ENCODE data around the gene ZNF839. TPM values are rescaled to one million over a fixed set of nuclear protein-coding genes. Genes with fewer than 3 reads are reported as not detected.

Gene ZNF839
- total RNA-seq, 1 donor from 2014 or later: 14.9 TPM

DNA sequence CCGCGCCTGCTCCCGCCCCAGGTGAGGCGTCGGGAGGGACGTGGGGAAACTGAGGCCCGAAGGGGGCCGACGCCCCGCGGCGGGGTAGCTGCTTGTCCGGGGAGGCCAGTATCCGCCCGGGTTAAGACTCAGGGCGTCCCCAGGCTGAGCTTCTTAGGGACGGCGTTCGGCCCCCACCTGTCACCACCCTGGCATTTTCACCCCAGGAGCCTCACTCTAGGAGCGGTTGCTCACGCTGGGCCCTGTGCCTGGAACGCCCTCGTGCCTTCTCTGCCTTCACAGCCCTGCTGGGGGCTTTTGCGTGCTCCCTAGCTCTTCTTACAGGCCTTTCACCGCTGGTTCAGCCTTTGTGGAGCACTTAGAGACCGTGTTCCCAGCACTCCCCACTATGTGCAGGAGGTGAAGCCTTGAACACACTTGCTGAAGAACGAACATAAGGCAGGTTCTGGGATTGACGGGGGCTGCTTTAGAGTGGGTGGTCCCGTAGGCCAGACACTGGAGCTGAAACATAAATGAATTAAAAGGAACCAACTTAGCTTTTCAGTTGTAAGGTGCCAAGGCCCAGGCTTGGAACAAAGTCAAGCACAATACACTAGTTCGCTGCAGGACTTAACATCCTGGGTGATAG lies 601 bp downstream of the ZNF839 start:
- Mint-ChIP-seq H3K27me3 (peaks cover under 1% of the 10 kb centered on the region), H3K9me3 (ENCODE audit: low read depth) (no peaks in the 10 kb centered on the region), H3K4me1 (ENCODE audit: low read depth) (peaks cover 16% of the 10 kb centered on the region), H3K27ac (peak overlapping the region; percentile 94), H3K36me3 (ENCODE audit: insufficient read depth) (no peaks in the 10 kb centered on the region), H3K4me3 (ENCODE audit: low read depth) (peak overlapping the region; percentile 84)
- DNase-seq (ENCODE audit: low spot score, unreplicated experiment): no peak
- TF ChIP-seq, protein P1, sequence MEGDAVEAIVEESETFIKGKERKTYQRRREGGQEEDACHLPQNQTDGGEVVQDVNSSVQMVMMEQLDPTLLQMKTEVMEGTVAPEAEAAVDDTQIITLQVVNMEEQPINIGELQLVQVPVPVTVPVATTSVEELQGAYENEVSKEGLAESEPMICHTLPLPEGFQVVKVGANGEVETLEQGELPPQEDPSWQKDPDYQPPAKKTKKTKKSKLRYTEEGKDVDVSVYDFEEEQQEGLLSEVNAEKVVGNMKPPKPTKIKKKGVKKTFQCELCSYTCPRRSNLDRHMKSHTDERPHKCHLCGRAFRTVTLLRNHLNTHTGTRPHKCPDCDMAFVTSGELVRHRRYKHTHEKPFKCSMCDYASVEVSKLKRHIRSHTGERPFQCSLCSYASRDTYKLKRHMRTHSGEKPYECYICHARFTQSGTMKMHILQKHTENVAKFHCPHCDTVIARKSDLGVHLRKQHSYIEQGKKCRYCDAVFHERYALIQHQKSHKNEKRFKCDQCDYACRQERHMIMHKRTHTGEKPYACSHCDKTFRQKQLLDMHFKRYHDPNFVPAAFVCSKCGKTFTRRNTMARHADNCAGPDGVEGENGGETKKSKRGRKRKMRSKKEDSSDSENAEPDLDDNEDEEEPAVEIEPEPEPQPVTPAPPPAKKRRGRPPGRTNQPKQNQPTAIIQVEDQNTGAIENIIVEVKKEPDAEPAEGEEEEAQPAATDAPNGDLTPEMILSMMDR (IDR thresholded peaks at IDR 0.05; ENCODE audit: unreplicated experiment): no peak

DNA sequence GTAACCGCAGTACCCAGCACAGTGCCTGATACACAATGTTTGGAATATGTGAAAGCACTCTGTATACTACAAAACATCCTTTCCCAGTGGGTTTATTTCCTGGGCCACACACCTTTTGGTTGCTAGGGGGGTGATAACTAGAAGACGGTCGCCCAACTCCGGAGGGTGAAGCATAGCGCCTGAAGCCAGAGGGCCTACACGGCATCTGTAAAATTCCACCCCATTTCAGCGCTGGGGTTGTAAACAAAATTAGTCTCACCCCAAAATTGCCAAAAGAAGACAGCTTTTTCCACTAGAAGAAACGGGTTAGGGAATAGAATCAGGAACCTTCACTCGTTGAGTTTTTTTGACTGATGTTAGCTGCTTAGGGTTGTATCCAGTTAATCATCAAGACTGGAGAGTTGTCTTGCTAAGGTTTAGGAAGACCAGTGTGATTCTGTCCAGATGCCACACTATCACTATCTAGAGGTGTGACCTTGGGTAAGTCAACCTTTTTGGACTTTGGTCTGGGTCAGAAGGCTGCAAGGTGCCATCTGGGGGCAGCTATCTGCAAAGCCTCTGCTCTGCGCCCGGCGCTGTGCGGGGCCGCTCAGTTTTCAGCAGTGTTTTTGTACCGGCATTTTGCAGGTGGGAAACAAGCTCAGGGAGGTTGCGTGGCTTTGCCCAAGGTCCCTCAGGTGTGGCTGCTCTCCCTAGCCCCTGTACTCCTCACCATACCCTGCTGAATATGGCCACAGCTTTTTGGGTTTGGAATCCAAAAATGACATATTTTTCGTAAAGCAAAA lies 1.3 kb downstream of the ZNF839 start:
- H3K27me3 Mint-ChIP-seq: no peaks in the 10 kb centered on the region
- TF ChIP-seq, protein P1 (IDR thresholded peaks at IDR 0.05; ENCODE audit: unreplicated experiment): no peak
- no peaks in the 10 kb centered on the region for H3K36me3 Mint-ChIP-seq (ENCODE audit: insufficient read depth)
- no peak for DNase-seq (ENCODE audit: low spot score, unreplicated experiment)
- H3K27ac Mint-ChIP-seq: peak overlapping the region; percentile 27
- H3K4me1 Mint-ChIP-seq (ENCODE audit: low read depth): peaks cover 16% of the 10 kb centered on the region
- peak overlapping the region; percentile 84 for H3K4me3 Mint-ChIP-seq (ENCODE audit: low read depth)
- H3K9me3 Mint-ChIP-seq (ENCODE audit: low read depth): no peaks in the 10 kb centered on the region

DNA sequence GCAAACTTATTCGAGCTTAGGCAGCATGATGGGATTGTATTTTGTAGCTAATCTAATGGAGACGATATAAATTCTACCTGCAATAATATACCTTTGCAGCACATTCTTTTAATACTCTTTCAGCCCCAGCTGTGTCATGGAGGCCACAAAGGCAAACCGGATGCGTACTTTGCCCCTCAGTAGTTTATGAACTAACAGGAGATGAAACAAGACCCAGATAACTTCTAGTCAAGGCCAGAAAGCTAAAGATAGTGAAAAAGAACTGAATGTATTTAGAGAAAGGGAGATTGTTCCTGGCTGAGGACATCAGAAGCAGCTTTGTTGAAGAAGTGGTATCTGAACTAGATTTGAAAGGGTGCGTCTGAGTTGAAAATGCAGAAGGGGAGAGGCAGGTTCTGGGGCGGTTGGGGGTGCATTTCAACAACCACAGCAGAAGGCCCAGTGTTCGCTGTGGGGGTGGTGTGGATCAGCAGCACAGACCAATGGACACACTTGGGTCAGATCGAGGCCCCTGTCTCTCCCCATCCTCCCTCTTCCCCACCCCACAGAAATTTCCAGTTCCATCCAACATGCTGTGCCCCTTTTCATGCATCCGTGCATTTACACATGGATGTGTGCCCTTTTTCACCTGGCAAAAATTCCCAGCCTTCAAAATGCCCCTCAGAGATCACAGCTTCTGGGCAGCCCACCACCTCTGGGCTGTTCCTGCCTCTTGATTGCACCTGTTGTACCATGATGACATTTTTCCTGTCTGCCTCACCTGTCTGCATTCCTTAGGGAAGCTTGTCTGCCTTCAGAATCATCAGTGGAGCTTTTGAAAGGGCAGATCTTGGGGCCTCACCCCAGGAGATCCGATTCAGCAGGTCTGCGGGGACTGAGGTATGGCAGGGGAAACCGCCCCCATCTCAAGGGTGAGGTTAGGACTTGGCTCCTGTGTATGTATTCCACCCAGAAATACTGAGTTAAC lies 2.2 kb downstream of the ZNF839 start:
- peaks cover 13% of the 10 kb centered on the region for H3K4me1 Mint-ChIP-seq (ENCODE audit: low read depth)
- no peaks in the 10 kb centered on the region for H3K27me3 Mint-ChIP-seq
- H3K27ac Mint-ChIP-seq: peak overlapping the region; percentile 27
- no peak for DNase-seq (ENCODE audit: low spot score, unreplicated experiment)
- TF ChIP-seq, protein P1 (IDR thresholded peaks at IDR 0.05; ENCODE audit: unreplicated experiment): no peak
- H3K9me3 Mint-ChIP-seq (ENCODE audit: low read depth): no peaks in the 10 kb centered on the region
- peaks cover 2% of the 10 kb centered on the region for H3K36me3 Mint-ChIP-seq (ENCODE audit: insufficient read depth)
- peak overlapping the region; percentile 84 for H3K4me3 Mint-ChIP-seq (ENCODE audit: low read depth)

DNA sequence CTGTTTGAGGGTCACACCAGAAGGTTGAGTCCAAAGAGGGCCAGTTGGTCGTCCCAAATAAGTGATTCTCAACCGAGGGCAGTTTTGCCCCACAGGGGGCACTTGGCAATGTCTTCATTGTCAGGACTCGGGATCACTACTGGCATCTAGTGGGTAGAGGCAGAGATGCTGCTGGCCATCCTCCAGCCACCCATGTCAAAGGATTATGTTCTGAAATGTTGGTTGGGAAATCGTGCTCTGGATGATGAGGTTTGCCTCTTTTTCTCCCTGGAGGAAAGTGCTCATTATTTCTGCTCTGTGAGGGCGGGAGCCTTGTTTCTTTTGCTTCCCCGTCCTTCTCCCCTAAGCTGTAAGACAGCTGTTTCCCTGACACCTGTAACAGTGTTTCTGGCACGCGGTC lies 3.6 kb downstream of the ZNF839 start:
- Mint-ChIP-seq H3K27me3 (no peaks in the 10 kb centered on the region), H3K9me3 (ENCODE audit: low read depth) (no peaks in the 10 kb centered on the region), H3K4me1 (ENCODE audit: low read depth) (peaks cover 5% of the 10 kb centered on the region), H3K4me3 (ENCODE audit: low read depth) (no peak overlapping the region), H3K36me3 (ENCODE audit: insufficient read depth) (peaks cover 2% of the 10 kb centered on the region), H3K27ac (peak overlapping the region; percentile 46)
- TF ChIP-seq, protein P1 (IDR thresholded peaks at IDR 0.05; ENCODE audit: unreplicated experiment): peak; percentile 45
- no peak for DNase-seq (ENCODE audit: low spot score, unreplicated experiment)

Data from progenitor cell of endocrine pancreas (in vitro differentiated cells).